ENCODE results near the gene SNTG2. TPM values are rescaled to one million over a fixed set of nuclear protein-coding genes. Genes with fewer than 3 reads are reported as not detected.

Gene SNTG2
- total and polyA plus RNA-seq, 2 of the 13 experiments (the other 11 are each of a cell fraction or from before 2014, with no cell fraction given): not detected

- no peak overlapping the region for H3K4me2 ChIP-seq (ENCODE audit: low read depth, low read length)
- POLR2A ChIA-PET: no interaction called here
- no peaks in the 10 kb centered on the region for H3K4me1 ChIP-seq (ENCODE audit: insufficient read depth, low read length)
- CTCF ChIA-PET (ENCODE audit: low intra/inter-chr PET ratio, low total read pairs): no interaction called here
- no peak overlapping the region for H3K27ac ChIP-seq (ENCODE audit: extremely low read length, insufficient read depth, low read length)
- no peaks in the 10 kb centered on the region for H3K79me2 ChIP-seq (ENCODE audit: insufficient read depth, low read length)
- no peak for DNase-seq (ENCODE audit: low spot score)
- no peaks in the 10 kb centered on the region for H4K20me1 ChIP-seq (ENCODE audit: insufficient read depth, low read length)
- TF ChIP-seq ZNF7 (CRISPR knock-in tag; IDR thresholded peaks at IDR 0.05): no peak
- no peak for TF ChIP-seq SNAPC2 (CRISPR knock-in tag; IDR thresholded peaks at IDR 0.05)
- no peak for TF ChIP-seq ZMYM4 (CRISPR knock-in tag; IDR thresholded peaks at IDR 0.05)
- TF ChIP-seq TAF1 (CRISPR knock-in tag; IDR thresholded peaks at IDR 0.05): no peak
- no peak for TF ChIP-seq ZNF646 (CRISPR knock-in tag; IDR thresholded peaks at IDR 0.05)
- TF ChIP-seq, protein P1, sequence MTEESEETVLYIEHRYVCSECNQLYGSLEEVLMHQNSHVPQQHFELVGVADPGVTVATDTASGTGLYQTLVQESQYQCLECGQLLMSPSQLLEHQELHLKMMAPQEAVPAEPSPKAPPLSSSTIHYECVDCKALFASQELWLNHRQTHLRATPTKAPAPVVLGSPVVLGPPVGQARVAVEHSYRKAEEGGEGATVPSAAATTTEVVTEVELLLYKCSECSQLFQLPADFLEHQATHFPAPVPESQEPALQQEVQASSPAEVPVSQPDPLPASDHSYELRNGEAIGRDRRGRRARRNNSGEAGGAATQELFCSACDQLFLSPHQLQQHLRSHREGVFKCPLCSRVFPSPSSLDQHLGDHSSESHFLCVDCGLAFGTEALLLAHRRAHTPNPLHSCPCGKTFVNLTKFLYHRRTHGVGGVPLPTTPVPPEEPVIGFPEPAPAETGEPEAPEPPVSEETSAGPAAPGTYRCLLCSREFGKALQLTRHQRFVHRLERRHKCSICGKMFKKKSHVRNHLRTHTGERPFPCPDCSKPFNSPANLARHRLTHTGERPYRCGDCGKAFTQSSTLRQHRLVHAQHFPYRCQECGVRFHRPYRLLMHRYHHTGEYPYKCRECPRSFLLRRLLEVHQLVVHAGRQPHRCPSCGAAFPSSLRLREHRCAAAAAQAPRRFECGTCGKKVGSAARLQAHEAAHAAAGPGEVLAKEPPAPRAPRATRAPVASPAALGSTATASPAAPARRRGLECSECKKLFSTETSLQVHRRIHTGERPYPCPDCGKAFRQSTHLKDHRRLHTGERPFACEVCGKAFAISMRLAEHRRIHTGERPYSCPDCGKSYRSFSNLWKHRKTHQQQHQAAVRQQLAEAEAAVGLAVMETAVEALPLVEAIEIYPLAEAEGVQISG (CRISPR knock-in tag; IDR thresholded peaks at IDR 0.05): no peak
- TF ChIP-seq, protein P2, sequence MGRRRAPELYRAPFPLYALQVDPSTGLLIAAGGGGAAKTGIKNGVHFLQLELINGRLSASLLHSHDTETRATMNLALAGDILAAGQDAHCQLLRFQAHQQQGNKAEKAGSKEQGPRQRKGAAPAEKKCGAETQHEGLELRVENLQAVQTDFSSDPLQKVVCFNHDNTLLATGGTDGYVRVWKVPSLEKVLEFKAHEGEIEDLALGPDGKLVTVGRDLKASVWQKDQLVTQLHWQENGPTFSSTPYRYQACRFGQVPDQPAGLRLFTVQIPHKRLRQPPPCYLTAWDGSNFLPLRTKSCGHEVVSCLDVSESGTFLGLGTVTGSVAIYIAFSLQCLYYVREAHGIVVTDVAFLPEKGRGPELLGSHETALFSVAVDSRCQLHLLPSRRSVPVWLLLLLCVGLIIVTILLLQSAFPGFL (CRISPR knock-in tag; IDR thresholded peaks at IDR 0.05): no peak
- H3K36me3 ChIP-seq (replicated peaks in 1 of 2; ENCODE audit: control insufficient read depth in 1 of 2, insufficient read depth in 2 of 2, low read length in 2 of 2): no peaks in the 10 kb centered on the region
- no peak for ATAC-seq
- no peak overlapping the region for H2AFZ ChIP-seq (ENCODE audit: low read length)
- intact Hi-C loops (cut with micrococcal nuclease; ENCODE audit: unreplicated experiment) (no loop called here), in situ Hi-C loops (cut with HindIII; ENCODE audit: extremely low pct_ligation_motif_present, low pct_unique_long_range_greater_than_20kb) (no loop called here)
- 38% methylated on average over 16 of the region's 16 CpGs for WGBS (ENCODE audit: low lambda C conversion rate)
- H3K4me3 ChIP-seq (replicated peaks in 1 of 3; ENCODE audit: insufficient read depth in 1 of 3, low read depth in 2 of 3, low read length in 3 of 3): no peak overlapping the region
- no peaks in the 10 kb centered on the region for H3K9me3 ChIP-seq (ENCODE audit: low read length)
- no peak for FAIRE-seq
- H3K9ac ChIP-seq (ENCODE audit: insufficient read depth, low read depth, low read length): no peak overlapping the region
- H3K27me3 ChIP-seq (ENCODE audit: control insufficient read depth in 1 of 2, insufficient read depth in 2 of 2, low read length in 2 of 2): peaks cover 3 to 63% of the 10 kb centered on the region in 2 experiments; a peak in 3 of 5 replicates
- BruUV-seq (replicated peaks): no TSS peak
Measured at GRCh38 chr2:1101982-1102590, 151.4 kb downstream of the SNTG2 start.
